Lower lobe of right lung (tissue), 2 donors: Measurements from ENCODE around the gene C5orf58. TPM values are rescaled to one million over a fixed set of nuclear protein-coding genes. Genes with fewer than 3 reads are reported as not detected.

Experiments used
- ATAC-seq, 2 donors: fragments of 200-7000 bp; cut with Tn5 transposase; one replicate each; pipeline ENCODE4 v1.9.1; 2020 to 2022; ENCODE audit warnings: mild to moderate bottlenecking in 2 of 2, moderate library complexity in 2 of 2
- DNase-seq: peaks from one replicate; pipeline ENCODE4 v3.0.0-alpha.2; 2020
- H3K27ac ChIP-seq: fragments of 200-600 bp; one replicate; pipeline ENCODE4 v1.8.0; 2022
- H3K27me3 ChIP-seq: fragments of 200-600 bp; one replicate; pipeline ENCODE4 v1.8.0; 2022; ENCODE audit warnings: low read depth
- H3K36me3 ChIP-seq: fragments of 200-600 bp; one replicate; pipeline ENCODE4 v1.8.0; 2022; ENCODE audit warnings: mild to moderate bottlenecking
- H3K4me1 ChIP-seq: fragments of 200-600 bp; one replicate; pipeline ENCODE4 v1.8.0; 2022
- H3K4me3 ChIP-seq: fragments of 200-600 bp; one replicate; pipeline ENCODE4 v1.8.0; 2022; ENCODE audit warnings: mild to moderate bottlenecking
- H3K9me3 ChIP-seq: fragments of 200-600 bp; one replicate; pipeline ENCODE4 v1.8.0; 2022
- intact Hi-C: fragments of 100-400 bp; cut with DNase I; formaldehyde crosslinking; loops from one replicate; pipeline ENCODE4 v1.11.0; 2022
- total RNA-seq: library from RNA; stranded (reverse); fragmentation: NEBNext Ultra II Directional; extraction: Animal tissue kit (Norgen Biotek cat#: 25700); gene quantifications from one replicate; pipeline ENCODE4 v1.2.1, GENCODE V29; 2021
- TF ChIP-seq, protein P1 (sequence below): fragments of 200-600 bp; IDR thresholded peaks from one replicate; pipeline ENCODE4 v1.8.0; 2022; ENCODE audit warnings: antibody characterized with exemption, mild to moderate bottlenecking
- donor health status: DM: no; HTN: yes; CAD: no; lungs with severe emphysema.

The C5orf58 gene
- total RNA-seq, 1 donor from 2014 or later, result not detected

DNA sequence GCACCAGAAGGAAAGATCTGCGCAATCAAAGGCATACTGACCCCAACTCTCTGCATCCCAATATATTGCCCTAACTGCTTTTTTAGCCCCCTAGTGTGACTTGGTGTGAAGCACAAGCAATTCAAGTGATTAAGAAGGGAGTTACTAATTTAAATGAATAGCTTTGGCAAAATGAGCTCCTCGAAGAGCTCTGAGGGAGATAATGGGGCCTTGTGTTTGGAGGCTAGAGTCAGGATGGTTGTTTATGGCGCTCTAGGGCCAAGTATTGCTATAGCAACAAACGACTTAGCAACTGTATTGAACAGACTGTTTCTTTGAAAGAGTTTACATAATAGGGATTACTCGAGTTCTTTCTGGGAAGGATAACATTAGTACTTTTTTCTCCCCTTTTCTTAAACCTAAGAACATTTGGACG is 11.5 kb upstream of the C5orf58 start:
- Histone ChIP-seq H3K27ac (peak overlapping the region; percentile 51), H3K4me1 (peaks cover 8% of the 10 kb centered on the region), H3K9me3 (no peaks in the 10 kb centered on the region), H3K36me3 (no peaks in the 10 kb centered on the region), H3K27me3 (no peaks in the 10 kb centered on the region), H3K4me3 (no peak overlapping the region)
- peak; percentile 51 to 53 for ATAC-seq
- intact Hi-C loops, result no loop called here
- no peak for DNase-seq
- TF ChIP-seq, protein P1, sequence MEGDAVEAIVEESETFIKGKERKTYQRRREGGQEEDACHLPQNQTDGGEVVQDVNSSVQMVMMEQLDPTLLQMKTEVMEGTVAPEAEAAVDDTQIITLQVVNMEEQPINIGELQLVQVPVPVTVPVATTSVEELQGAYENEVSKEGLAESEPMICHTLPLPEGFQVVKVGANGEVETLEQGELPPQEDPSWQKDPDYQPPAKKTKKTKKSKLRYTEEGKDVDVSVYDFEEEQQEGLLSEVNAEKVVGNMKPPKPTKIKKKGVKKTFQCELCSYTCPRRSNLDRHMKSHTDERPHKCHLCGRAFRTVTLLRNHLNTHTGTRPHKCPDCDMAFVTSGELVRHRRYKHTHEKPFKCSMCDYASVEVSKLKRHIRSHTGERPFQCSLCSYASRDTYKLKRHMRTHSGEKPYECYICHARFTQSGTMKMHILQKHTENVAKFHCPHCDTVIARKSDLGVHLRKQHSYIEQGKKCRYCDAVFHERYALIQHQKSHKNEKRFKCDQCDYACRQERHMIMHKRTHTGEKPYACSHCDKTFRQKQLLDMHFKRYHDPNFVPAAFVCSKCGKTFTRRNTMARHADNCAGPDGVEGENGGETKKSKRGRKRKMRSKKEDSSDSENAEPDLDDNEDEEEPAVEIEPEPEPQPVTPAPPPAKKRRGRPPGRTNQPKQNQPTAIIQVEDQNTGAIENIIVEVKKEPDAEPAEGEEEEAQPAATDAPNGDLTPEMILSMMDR, result no peak

GRCh38 chr5:170223360-170223759 is 9.4 kb upstream of the C5orf58 start:
- Histone ChIP-seq H3K4me3 (no peak overlapping the region), H3K9me3 (no peaks in the 10 kb centered on the region), H3K27me3 (no peaks in the 10 kb centered on the region), H3K36me3 (no peaks in the 10 kb centered on the region), H3K4me1 (peaks cover 8% of the 10 kb centered on the region), H3K27ac (no peak overlapping the region)
- ATAC-seq (no peak), DNase-seq (no peak)
- intact Hi-C loops, result no loop called here
- TF ChIP-seq, protein P1, result no peak

- DNase-seq (no peak), ATAC-seq (no peak)
- intact Hi-C loops, result no loop called here
- peaks cover 8% of the 10 kb centered on the region for H3K4me1 ChIP-seq
- no peaks in the 10 kb centered on the region for H3K27me3 ChIP-seq
- H3K27ac ChIP-seq, result no peak overlapping the region
- TF ChIP-seq, protein P1, result no peak
- H3K36me3 ChIP-seq, result no peaks in the 10 kb centered on the region
- H3K4me3 ChIP-seq, result no peak overlapping the region
- no peaks in the 10 kb centered on the region for H3K9me3 ChIP-seq
Observed at GRCh38 chr5:170223906-170224305, 8.9 kb upstream of the C5orf58 start.

GRCh38 chr5:170225326-170226128 is 7.3 kb upstream of the C5orf58 start:
- intact Hi-C loops, result no loop called here
- H3K4me1 ChIP-seq, result peaks cover 8% of the 10 kb centered on the region
- peak; percentile 69 to 81 for ATAC-seq
- H3K27me3 ChIP-seq, result no peaks in the 10 kb centered on the region
- H3K9me3 ChIP-seq, result no peaks in the 10 kb centered on the region
- no peaks in the 10 kb centered on the region for H3K36me3 ChIP-seq
- no peak overlapping the region for H3K4me3 ChIP-seq
- TF ChIP-seq, protein P1, result peak; percentile 79
- no peak overlapping the region for H3K27ac ChIP-seq
- peak; percentile 55 for DNase-seq

DNA sequence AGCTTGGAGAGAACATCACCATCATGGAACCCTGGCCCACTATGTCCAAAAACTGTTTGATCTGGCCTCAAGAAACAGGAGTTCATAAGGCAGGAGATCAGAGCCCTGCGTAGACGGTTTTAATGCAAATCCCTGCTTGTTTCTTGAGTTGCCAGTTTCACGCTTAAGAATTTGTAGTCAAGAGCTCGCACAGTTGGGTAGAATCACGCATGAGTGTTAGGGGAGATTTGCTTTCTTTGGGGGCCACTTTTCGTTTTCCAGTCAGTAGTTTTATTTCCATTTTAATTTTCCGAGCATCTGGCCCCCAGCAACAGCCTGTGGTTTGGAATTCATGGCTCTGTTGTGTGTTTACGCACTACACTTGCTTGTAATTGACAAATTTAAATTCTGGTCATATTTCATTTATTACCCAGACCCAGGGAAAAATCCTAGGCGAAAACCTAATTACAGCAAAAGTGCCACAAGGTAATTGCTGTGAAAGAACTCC is 6.6 kb upstream of the C5orf58 start:
- Histone ChIP-seq H3K27ac (no peak overlapping the region), H3K36me3 (no peaks in the 10 kb centered on the region), H3K4me1 (peaks cover 8% of the 10 kb centered on the region), H3K27me3 (no peaks in the 10 kb centered on the region), H3K4me3 (no peak overlapping the region), H3K9me3 (no peaks in the 10 kb centered on the region)
- TF ChIP-seq, protein P1, result no peak
- DNase-seq (no peak), ATAC-seq (no peak)
- intact Hi-C loops, result no loop called here
